Panc1 (cell line): ENCODE measurements around the gene PRKCA.

Experiments
- CTCF ChIP-seq: fragments of 450-650 bp; IDR thresholded peaks from 2 replicates; pipeline ENCODE4 v1.5.1; 2017; ENCODE audit warnings: mild to moderate bottlenecking
- POLR2AphosphoS5 ChIP-seq: IDR thresholded peaks from 2 replicates; pipeline ENCODE4 v1.6.1; 2012; ENCODE audit warnings: mild to moderate bottlenecking, low read depth, low read length, moderate library complexity
- REST ChIP-seq, 2 experiments: IDR thresholded peaks; 2 replicates each; pipeline ENCODE4 v1.6.1; 2011 to 2012; ENCODE audit warnings: low read depth in 2 of 2, control low read depth in 1 of 2, low read length in 1 of 2, mild to moderate bottlenecking in 1 of 2, moderate library complexity in 1 of 2; ENCODE audit not compliant: insufficient read depth in 1 of 2
- SIN3A ChIP-seq: IDR thresholded peaks from 2 replicates; pipeline ENCODE4 v1.6.1; 2012; ENCODE audit warnings: low read depth, mild to moderate bottlenecking, low read length, moderate library complexity, borderline replicate concordance; ENCODE audit not compliant: insufficient read depth
- TCF7L2 ChIP-seq: IDR thresholded peaks from 2 replicates; pipeline ENCODE4 v1.6.1; 2011; ENCODE audit warnings: mild to moderate bottlenecking, low read depth, low read length, inconsistent platforms

GRCh38 chr17:66351701-66352100 lies 49.3 kb downstream of the PRKCA start:
- no peak for TF ChIP-seq POLR2AphosphoS5
- TF ChIP-seq CTCF, result no peak
- no peak for TF ChIP-seq REST (IDR thresholded peaks at IDR 0.05; ENCODE audit: insufficient read depth in 1 of 2, low read depth in 2 of 2, low read length in 1 of 2)
- TF ChIP-seq TCF7L2, result no peak
- no peak for TF ChIP-seq SIN3A
